ENCODE data around the gene KANK4.

GRCh38 chr1:62314454-62315350 is 4.5 kb downstream of the KANK4 start:
- TF ChIP-seq CTCF (IDR thresholded peaks at IDR 0.05): no peak
- TF ChIP-seq POLR2A (IDR thresholded peaks at IDR 0.05): no peak
